Activated CD4-positive, alpha-beta T cell treated with anti-CD3 and anti-CD28 coated beads, Interleukin-2, amount 50 U/mL, for 24 hours (primary cell): ENCODE data around the gene CCDC134.

Experiments
- DNase-seq, 2 donors: peaks; one replicate each; pipeline ENCODE4 v3.0.0-alpha.2; 2020; ENCODE audit warnings: low read depth in 1 of 2, low spot score in 1 of 2

The CCDC134 gene

GRCh38 chr22:41782751-41783150 is 17.7 kb upstream of the CCDC134 start:
- no peak for DNase-seq

- DNase-seq: no peak
Measured at GRCh38 chr22:41787331-41787730, 13.1 kb upstream of the CCDC134 start.

GRCh38 chr22:41793871-41794270 is 6.6 kb upstream of the CCDC134 start:
- no peak for DNase-seq

GRCh38 chr22:41798736-41799135 is 1.7 kb upstream of the CCDC134 start:
- DNase-seq: no peak

- DNase-seq: no peak
Measured at GRCh38 chr22:41799486-41800347, 762 bp upstream of the CCDC134 start.

- no peak for DNase-seq
Measured at GRCh38 chr22:41801147-41801819, 804 bp downstream of the CCDC134 start.

GRCh38 chr22:41801886-41802285 is 1.4 kb downstream of the CCDC134 start:
- DNase-seq: no peak

GRCh38 chr22:41805639-41806038 is 5.2 kb downstream of the CCDC134 start:
- no peak for DNase-seq

- no peak for DNase-seq
Measured at GRCh38 chr22:41808400-41808799, 7.9 kb downstream of the CCDC134 start.

- no peak for DNase-seq
Measured at GRCh38 chr22:41810022-41810421, 9.5 kb downstream of the CCDC134 start.

GRCh38 chr22:41812805-41813545 is 12.5 kb downstream of the CCDC134 start:
- no peak for DNase-seq

- no peak for DNase-seq
Measured at GRCh38 chr22:41813726-41814410, 13.4 kb downstream of the CCDC134 start.

- DNase-seq: no peak
Measured at GRCh38 chr22:41815716-41816115, 15.2 kb downstream of the CCDC134 start.

- no peak for DNase-seq
Measured at GRCh38 chr22:41816241-41816640, 15.8 kb downstream of the CCDC134 start.

GRCh38 chr22:41816871-41817270 is 16.4 kb downstream of the CCDC134 start:
- DNase-seq: no peak

- DNase-seq: no peak
Measured at GRCh38 chr22:41818011-41818410, 17.5 kb downstream of the CCDC134 start.

- DNase-seq: no peak
Measured at GRCh38 chr22:41818596-41818995, 18.1 kb downstream of the CCDC134 start.

GRCh38 chr22:41819257-41819656 is 18.8 kb downstream of the CCDC134 start:
- no peak for DNase-seq

- DNase-seq: no peak
Measured at GRCh38 chr22:41820447-41820846, 20.0 kb downstream of the CCDC134 start.

GRCh38 chr22:41821471-41822316 is 21.2 kb downstream of the CCDC134 start:
- no peak for DNase-seq
